Chondrocyte (in vitro differentiated cells): ENCODE measurements around the gene ZNF423. TPM values are rescaled to one million over a fixed set of nuclear protein-coding genes. Genes with fewer than 3 reads are reported as not detected.

Experiments
- DNase-seq: peaks from one replicate; pipeline ENCODE4 v3.0.0; 2021; ENCODE audit warnings: mixed read lengths, low spot score
- H3K27ac Mint-ChIP-seq: one replicate; pipeline ENCODE4 v1.8.0; 2021; ENCODE audit warnings: mild to moderate bottlenecking, moderate library complexity, mixed read lengths; ENCODE audit not compliant: unreplicated experiment
- H3K27me3 Mint-ChIP-seq: 2 replicates; pipeline ENCODE4 v1.8.0; 2021; ENCODE audit warnings: low read depth, mixed read lengths
- H3K36me3 Mint-ChIP-seq: 2 replicates; pipeline ENCODE4 v1.8.0; 2021; ENCODE audit warnings: low read depth, mixed read lengths
- H3K4me1 Mint-ChIP-seq: 2 replicates; pipeline ENCODE4 v1.8.0; 2021; ENCODE audit warnings: low read depth, mild to moderate bottlenecking, mixed read lengths
- H3K4me3 Mint-ChIP-seq: one replicate; pipeline ENCODE4 v1.8.0; 2021; ENCODE audit warnings: mild to moderate bottlenecking, moderate library complexity, mixed read lengths; ENCODE audit not compliant: unreplicated experiment
- H3K9me3 Mint-ChIP-seq: 2 replicates; pipeline ENCODE4 v1.8.0; 2021; ENCODE audit warnings: low read depth, mixed read lengths
- total RNA-seq: library from RNA; stranded (reverse); gene quantifications from 3 replicates; pipeline ENCODE4 v1.2.1, GENCODE V29; 2021
- TF ChIP-seq, protein P1 (sequence below): fragments of 200-600 bp; sonication (generic); IDR thresholded peaks from 2 replicates; pipeline ENCODE4 v1.5.0; 2021; ENCODE audit warnings: antibody characterized with exemption, mild to moderate bottlenecking, moderate library complexity

ZNF423 gene
- total RNA-seq, 1 donor from 2014 or later = 4.7 TPM

DNA sequence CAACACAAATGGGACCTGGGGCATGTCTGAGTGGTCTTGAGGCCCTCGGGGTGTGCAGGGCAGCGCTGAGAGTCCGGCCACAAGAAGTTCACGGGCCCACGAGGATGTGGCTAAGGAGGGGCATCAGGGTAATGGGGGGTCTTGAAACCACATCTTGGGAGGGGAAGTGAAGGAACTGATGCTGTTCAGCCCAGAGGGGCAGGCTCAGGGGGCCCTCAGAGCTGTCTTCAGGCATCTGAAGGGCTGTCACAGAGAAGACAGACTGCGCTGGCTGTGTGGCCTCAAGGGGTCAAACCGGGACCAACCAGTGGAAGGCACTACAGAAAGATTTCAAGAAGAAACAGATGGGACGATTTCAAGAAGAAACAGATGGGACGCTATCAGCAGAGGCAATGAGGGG lies 45.1 kb downstream of the ZNF423 start:
- TF ChIP-seq, protein P1, sequence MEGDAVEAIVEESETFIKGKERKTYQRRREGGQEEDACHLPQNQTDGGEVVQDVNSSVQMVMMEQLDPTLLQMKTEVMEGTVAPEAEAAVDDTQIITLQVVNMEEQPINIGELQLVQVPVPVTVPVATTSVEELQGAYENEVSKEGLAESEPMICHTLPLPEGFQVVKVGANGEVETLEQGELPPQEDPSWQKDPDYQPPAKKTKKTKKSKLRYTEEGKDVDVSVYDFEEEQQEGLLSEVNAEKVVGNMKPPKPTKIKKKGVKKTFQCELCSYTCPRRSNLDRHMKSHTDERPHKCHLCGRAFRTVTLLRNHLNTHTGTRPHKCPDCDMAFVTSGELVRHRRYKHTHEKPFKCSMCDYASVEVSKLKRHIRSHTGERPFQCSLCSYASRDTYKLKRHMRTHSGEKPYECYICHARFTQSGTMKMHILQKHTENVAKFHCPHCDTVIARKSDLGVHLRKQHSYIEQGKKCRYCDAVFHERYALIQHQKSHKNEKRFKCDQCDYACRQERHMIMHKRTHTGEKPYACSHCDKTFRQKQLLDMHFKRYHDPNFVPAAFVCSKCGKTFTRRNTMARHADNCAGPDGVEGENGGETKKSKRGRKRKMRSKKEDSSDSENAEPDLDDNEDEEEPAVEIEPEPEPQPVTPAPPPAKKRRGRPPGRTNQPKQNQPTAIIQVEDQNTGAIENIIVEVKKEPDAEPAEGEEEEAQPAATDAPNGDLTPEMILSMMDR = no peak
- Mint-ChIP-seq H3K36me3 (no peaks in the 10 kb centered on the region), H3K4me3 (no peak overlapping the region), H3K9me3 (no peaks in the 10 kb centered on the region), H3K4me1 (peaks cover 27% of the 10 kb centered on the region), H3K27me3 (no peaks in the 10 kb centered on the region), H3K27ac (no peak overlapping the region)
- no peak for DNase-seq

DNA sequence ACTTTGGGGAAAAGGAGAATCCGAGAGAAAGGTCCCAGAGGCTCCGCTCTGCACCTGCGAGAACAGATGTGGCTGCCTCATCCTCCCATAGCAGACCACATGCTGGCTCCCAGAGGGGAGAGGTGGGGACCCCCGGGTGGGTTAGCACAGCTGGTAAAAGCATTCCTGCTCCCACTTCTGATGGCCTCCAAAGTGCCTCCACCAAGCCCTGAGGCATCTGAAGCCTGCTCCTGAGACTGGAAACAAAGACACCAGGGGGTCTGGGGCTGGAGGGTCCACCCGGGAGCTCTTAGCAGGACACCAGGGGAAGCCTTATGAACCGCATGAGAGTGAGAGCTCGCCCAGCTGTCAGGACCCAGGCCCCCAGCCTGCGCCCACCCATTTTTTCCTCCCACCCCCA lies 46.4 kb downstream of the ZNF423 start:
- Mint-ChIP-seq H3K36me3 (no peaks in the 10 kb centered on the region), H3K4me1 (peaks cover 27% of the 10 kb centered on the region), H3K27me3 (no peaks in the 10 kb centered on the region), H3K9me3 (no peaks in the 10 kb centered on the region), H3K27ac (no peak overlapping the region), H3K4me3 (no peak overlapping the region)
- TF ChIP-seq, protein P1 = no peak
- no peak for DNase-seq

DNA sequence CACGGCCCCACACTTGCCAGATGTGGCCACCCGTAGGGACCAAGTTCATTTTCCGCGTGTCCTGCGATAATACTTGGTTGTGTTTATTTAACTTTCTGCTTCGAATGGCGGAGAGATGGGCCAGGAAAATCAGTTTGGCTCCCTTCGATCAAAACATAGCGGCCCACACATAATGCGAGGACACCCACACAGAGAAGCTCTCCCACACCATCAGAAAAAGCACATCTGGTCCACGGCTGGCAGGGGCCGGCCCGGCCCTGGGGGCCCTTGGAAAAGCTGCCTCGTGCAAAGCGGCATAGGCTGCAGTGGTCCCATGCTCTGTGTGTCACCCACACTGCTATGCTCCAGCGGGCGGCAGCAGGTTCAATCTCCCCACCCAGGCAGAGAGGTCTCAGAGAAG lies 46.9 kb downstream of the ZNF423 start:
- DNase-seq = no peak
- Mint-ChIP-seq H3K4me1 (peaks cover 27% of the 10 kb centered on the region), H3K36me3 (no peaks in the 10 kb centered on the region), H3K27me3 (no peaks in the 10 kb centered on the region), H3K4me3 (no peak overlapping the region), H3K27ac (no peak overlapping the region), H3K9me3 (no peaks in the 10 kb centered on the region)
- TF ChIP-seq, protein P1 = no peak

DNA sequence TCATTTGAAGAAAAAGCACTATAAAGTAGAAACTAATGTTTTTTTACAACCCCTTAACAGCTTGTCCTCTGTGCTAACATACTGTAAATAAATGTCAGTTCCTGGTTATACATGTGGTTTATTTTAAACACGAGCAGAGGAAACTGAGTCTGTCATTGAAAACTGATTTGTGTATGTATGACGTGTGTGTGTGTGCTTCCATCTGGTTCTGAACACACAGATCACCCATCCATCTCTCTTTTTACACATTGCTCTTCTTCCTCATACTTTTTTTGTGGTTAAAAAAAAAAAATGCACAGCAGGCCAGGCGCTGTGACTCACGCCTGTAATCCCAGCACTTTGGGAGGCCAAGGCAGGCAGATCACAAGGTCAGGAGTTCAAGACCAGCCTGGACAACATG lies 49.5 kb downstream of the ZNF423 start:
- H3K27me3 Mint-ChIP-seq = no peaks in the 10 kb centered on the region
- H3K36me3 Mint-ChIP-seq = no peaks in the 10 kb centered on the region
- H3K9me3 Mint-ChIP-seq = no peaks in the 10 kb centered on the region
- H3K4me3 Mint-ChIP-seq = no peak overlapping the region
- peaks cover 19% of the 10 kb centered on the region for H3K4me1 Mint-ChIP-seq
- peak overlapping the region; percentile 51 for H3K27ac Mint-ChIP-seq
- TF ChIP-seq, protein P1 = no peak
- DNase-seq = no peak

DNA sequence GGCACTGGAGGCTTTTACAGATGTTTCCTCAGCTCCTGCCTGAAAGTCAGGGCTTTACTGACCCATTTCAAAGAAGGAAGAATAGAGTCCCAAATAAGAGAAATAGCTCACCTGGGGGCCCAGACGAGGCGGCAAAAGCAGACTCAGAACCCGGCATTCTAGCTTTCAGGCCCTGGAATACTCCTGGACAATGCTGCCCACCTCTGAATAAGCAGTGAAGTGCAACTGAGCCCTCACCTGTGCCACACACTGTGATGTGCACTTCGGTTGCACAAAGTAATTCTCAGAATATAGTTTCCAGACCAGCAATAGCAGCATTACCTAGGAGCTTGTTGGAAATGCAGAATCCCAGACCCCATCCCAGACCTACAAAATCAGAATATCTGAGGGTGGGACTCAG lies 54.6 kb downstream of the ZNF423 start:
- Mint-ChIP-seq H3K9me3 (no peaks in the 10 kb centered on the region), H3K27ac (no peak overlapping the region), H3K36me3 (no peaks in the 10 kb centered on the region), H3K4me1 (peaks cover 8% of the 10 kb centered on the region), H3K4me3 (no peak overlapping the region), H3K27me3 (peaks cover 2% of the 10 kb centered on the region)
- TF ChIP-seq, protein P1 = peak; percentile 9
- no peak for DNase-seq
